NCI-H2171 treated with DMSO at 0.1 percent for 48 hours (cell line): ENCODE measurements around the gene CCK.

ENCODE experiments used
- DNase-seq: peaks from one replicate; lab custom pipeline; 2025; lab: John Stamatoyannopoulos, UW

CCK gene

DNA sequence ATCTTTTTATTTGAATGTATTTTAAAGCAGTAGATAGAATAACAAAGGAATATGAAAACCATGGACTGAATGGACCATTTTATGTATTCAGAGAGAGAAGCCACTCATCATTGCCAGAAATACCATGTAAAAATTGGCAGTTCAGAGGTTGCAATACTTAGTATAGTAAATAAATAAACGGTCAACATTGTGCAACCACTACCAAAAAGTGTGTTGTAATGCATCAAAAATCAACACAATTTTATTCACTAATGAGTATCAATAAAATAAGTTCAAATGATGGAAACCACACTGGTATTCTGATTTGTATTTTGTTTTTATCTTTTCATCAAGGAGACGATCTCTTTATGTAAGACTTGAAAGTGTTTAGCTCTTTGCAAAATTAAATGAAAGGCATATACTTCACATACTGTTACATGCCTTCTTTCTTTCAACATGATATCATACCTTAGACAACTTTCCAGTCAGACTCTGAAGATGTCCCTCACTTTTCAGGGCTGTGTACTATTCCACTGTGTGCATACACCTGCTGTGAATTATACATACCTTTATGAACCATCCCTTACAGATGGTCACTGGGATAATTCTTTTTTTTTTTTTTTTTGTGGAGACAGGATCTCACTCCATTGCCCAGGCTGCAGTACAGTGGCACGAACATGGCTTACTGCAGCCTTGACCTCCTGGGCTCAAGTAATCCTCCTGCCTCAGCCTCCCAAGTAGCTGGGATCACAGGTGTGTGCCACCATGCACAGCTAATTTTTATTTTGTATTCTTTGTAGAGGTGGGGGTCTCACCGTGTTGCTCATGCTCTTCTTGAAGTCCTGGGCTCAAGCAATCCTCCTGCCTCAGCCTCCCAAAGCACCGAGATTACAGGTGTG lies 40.3 kb downstream of the CCK start:
- no peak for DNase-seq

DNA sequence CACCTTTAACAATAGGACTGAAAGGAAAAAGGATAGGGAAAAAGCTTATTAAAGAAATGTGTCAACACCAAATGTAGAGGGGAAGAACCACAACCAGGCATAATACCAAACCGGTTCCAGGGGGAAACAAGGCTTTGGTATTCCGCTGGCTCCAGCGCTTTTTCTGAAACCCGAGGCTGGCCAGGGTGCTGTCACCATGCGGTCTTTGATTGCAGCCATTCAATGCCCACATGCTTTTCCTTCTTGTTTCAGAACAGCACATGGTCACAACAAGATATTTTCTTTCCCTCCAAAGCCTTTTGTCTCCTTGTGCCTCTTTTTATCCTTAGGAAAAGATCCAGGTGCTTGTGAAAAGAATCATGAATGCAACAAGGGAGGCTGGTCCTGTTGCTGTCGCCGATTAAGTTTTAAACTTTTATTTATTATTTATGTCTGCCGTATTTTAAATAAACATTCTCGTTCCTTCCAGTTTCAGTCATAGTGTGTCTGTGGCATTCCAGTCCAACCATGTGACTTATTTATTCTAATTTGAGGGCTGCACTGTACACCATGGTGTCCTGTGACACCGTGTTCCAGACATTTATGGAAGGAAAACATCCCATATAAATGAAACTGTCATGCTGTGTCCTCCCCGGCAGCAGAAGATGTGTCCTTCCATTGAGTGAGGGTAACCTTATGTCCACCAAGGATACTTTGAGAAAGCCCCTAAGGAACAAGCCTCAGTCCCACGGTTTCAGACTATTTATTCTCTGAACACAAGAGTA lies 41.1 kb downstream of the CCK start:
- DNase-seq: no peak

DNA sequence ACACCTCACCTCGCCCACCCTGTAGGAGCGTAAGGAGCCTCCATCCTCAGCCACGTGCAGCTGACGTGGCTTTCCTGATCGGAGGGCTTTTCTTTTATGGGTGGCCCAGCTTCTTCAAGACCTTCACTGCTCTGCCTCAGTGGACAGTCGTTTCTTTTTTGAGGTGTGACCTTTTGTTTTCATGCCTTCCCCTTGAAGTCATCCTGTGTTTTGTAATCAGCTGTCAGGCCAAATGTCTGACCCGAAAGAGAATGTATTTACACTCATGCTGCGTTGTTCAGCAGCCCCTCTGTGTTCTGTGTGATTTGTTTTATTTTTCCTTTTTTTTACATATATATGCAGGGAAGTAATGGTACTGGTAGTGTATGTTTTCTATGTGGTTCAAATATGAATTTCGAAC lies 41.8 kb downstream of the CCK start:
- DNase-seq: no peak

DNA sequence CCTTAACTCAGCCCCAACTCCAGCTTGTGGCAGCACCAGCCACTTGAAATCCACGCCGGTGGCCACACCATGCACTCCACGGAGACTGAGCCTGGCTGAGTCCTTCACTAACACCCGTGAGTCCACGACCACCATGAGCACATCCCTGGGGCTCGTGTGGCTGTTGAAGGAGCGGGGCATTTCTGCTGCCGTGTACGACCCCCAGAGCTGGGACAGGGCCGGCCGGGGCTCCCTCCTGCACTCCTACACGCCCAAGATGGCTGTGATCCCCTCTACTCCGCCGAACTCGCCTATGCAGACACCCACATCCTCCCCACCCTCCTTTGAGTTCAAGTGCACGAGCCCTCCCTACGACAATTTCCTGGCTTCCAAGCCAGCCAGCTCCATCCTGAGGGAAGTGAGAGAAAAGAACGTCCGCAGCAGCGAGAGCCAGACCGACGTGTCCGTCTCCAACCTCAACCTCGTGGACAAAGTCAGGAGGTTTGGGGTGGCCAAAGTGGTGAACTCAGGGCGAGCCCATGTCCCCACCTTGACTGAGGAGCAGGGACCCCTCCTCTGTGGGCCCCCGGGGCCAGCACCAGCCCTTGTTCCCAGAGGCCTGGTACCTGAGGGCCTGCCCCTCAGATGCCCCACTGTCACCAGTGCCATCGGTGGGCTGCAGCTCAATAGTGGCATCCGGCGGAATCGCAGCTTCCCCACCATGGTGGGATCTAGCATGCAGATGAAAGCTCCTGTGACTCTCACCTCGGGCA lies 42.9 kb downstream of the CCK start:
- no peak for DNase-seq

DNA sequence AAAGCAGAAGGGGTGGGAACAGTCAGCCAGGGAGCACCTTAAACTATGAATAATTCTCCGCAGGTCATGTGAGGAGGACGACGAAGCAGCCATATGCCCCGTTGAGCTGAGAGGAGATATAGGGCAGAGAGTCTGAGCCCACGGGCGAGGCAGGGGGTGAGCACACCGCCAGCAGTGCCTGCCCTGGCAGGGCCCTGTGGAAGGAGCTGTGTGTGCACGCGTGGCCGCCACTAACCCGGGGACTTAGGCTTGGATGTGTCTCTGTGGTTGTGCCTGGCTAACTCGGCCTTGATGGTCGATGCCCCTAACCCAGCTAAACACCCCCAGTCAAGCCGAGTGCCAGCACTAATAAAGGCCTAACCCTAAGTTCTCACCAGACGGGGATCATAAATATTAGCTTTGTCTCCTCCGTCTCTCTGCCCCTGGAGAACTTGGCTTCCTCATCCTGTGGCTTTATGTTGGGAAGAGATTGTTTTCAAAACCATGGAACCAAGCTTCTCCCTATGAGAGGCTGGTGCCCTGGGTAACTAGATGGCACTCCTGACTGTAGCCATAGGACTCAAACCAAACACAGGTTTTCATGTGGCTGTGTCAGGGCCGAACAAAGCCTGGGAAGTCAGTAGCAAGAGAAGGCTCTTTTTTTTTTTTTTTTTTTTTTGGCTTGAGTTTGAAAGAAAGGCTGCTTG lies 45.4 kb downstream of the CCK start:
- no peak for DNase-seq

DNA sequence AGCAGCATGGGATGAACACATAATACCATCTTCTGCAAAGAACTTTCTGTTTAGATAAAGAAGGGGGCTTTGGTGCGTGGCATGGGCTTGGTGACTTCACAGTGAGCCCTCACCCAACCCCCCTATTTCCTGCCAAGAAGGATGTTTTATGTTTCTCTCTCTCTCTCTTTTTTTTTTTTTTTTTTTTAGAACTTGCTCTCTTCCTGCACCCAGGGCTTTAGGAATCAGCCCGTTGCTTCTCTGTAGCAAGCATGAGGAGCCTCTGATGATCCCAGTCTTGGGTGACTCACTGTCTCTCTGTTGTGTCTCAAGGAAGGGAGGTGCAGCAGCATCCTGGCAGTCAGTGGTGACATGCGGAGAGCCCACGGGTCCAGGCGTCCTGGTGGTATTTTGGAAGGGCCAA lies 49.1 kb downstream of the CCK start:
- DNase-seq: no peak

DNA sequence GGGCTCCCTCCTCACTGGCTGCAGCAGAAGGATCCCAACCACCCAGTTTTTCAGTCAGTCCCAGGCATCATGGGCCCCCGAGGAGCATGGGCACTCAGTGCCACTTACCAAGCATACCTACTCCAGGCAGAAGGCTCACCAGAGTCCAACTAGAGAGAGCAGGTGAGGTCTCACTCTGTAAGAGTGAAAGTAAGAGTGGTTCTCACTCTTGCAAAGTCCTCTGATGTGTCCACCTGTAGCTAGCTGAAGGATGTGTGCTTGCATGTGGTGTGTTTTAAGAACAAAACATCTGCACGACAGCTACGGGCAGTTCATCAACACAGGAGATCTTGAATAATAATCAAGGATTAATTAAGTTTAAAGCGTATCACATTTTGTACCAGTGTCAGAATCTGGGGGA lies 49.7 kb downstream of the CCK start:
- DNase-seq: no peak

DNA sequence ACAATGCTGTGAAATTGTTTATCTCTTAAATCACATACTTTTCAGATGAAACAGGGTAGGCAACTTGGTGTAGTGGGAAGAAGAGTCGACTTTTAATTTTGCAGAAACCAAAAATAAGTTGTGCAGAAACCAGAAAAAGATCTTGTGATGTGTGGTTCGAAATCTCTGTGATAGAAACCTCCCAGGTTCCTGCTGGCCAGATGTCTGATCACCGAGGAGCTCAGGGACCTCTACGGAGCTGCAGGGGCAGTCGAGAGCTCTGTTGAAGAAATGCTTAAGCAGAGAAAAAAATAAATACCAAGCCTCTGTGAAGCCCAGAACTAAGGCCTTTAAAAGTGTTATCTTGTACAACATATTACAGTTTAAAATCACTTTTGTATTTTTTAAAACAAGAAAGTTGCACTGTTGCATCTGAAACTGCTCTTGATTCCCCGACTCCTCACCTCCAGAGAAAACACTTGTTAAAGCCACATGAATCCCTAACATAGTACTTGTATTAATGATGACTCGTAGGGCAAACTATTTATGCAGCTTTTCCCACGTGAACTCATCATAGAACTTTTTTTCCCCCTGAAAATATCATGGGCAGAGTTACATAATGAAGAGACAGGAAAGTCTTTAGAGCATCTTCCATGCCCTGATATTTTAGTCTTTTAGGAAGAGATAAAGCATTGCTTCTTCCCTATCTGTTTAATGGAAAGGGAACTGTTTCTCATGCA lies 51.3 kb downstream of the CCK start:
- DNase-seq: no peak

DNA sequence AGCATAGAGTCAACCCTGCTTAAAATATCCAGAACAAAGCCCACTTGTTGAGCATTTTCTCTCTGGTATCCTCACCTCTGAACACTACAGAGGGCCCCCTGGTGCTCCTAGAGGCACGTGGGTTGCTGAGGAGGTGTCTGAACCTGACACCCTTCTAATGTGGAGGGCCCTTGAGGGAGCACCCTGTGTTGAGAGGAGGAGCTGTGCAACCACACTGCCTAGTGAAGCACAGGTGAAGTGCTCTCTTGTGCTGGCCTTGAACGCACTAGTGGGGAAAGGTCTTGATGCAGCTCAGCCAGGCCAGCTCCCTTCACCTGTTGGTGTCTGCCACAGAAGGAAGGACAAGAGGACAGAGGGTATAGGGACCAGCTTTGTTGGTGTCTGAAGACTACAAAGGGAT lies 51.9 kb downstream of the CCK start:
- no peak for DNase-seq

DNA sequence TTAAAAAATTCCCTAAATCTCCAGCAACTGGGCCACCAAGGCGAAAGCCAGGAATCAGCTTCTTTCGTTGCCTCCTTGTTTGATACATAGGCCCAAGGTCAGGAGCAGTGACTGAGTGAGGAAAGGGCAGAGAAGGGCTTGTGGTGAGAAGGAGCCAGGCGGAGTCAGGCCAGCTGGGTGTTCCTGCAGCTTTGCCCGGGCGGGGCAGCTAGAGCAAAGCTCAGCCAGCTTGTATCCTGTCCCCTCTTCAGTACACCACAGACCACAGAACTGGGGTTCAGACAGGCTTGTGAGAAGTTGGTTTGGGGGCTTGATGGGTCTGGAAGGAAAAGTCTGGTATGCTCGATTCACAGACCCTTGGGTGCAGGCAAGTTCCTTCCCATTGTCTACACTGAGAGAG lies 52.6 kb downstream of the CCK start:
- DNase-seq: no peak

DNA sequence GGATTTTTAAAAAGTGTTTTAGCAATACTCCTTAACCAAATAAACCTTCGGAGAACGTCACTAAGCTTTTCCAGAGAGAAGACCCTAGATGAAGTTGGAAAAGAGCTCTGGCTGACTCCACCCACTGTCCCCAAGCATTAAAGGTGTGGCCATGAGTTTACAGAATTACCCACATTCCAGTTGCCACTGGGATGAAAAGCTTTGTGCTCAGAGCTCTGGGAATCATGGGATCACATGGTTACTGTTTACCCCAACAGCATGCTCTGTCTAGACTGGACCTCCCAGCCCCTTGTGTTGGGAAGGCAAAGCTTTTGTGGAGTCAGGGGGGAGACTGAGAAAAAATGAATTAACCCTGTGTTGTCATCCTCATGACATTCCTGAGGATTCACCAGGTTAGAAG lies 55.3 kb downstream of the CCK start:
- no peak for DNase-seq

DNA sequence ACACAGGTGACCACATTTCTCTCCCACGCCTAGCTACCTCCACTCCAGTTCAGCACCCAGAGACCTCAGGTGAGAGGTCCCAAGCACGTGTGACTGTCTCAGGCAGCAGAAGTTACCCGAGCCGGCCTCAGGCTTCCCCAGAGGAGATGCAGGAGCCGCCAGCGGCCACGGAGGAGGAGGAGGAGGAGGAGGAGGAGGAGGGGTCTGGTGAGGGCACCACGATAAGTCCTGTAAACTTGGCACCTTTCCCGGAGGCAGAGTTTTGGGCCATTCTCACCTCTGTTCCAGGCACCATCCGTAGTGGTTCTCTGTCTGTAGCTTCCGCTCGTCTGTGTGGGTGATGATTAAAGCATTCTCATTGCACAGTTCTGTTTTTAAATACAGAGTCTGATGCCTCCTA lies 56.1 kb downstream of the CCK start:
- no peak for DNase-seq
